Measurements from ENCODE around the gene ZNF507.

ZNF507 gene

GRCh38 chr19:32339988-32340874, 5.2 kb upstream of the ZNF507 start:
- DNase-seq: peak; percentile 43

GRCh38 chr19:32342695-32343094, 2.7 kb upstream of the ZNF507 start:
- DNase-seq: no peak

GRCh38 chr19:32343550-32344262, 1.7 kb upstream of the ZNF507 start:
- no peak for DNase-seq

- no peak for DNase-seq
Measured at GRCh38 chr19:32346901-32347300, 1.5 kb downstream of the ZNF507 start.

GRCh38 chr19:32347573-32347972, 2.2 kb downstream of the ZNF507 start:
- no peak for DNase-seq

- DNase-seq: no peak
Measured at GRCh38 chr19:32349051-32349450, 3.6 kb downstream of the ZNF507 start.

- no peak for DNase-seq
Measured at GRCh38 chr19:32349724-32350470, 4.5 kb downstream of the ZNF507 start.

GRCh38 chr19:32350471-32350865, 5.1 kb downstream of the ZNF507 start:
- no peak for DNase-seq

- no peak for DNase-seq
Measured at GRCh38 chr19:32350987-32351348, 5.6 kb downstream of the ZNF507 start.

- no peak for DNase-seq
Measured at GRCh38 chr19:32352241-32352630, 6.8 kb downstream of the ZNF507 start.

GRCh38 chr19:32354345-32354744, 8.9 kb downstream of the ZNF507 start:
- DNase-seq: no peak

GRCh38 chr19:32355309-32355708, 9.9 kb downstream of the ZNF507 start:
- no peak for DNase-seq

GRCh38 chr19:32357720-32358119, 12.3 kb downstream of the ZNF507 start:
- no peak for DNase-seq

GRCh38 chr19:32358321-32358720, 12.9 kb downstream of the ZNF507 start:
- DNase-seq: no peak

GRCh38 chr19:32359581-32359980, 14.2 kb downstream of the ZNF507 start:
- no peak for DNase-seq

- no peak for DNase-seq
Measured at GRCh38 chr19:32361574-32362317, 16.3 kb downstream of the ZNF507 start.

- no peak for DNase-seq
Measured at GRCh38 chr19:32362318-32362691, 16.9 kb downstream of the ZNF507 start.

GRCh38 chr19:32363175-32363574, 17.8 kb downstream of the ZNF507 start:
- no peak for DNase-seq

- no peak for DNase-seq
Measured at GRCh38 chr19:32363632-32364031, 18.2 kb downstream of the ZNF507 start.

GRCh38 chr19:32364040-32364439, 18.6 kb downstream of the ZNF507 start:
- DNase-seq: no peak

- no peak for DNase-seq
Measured at GRCh38 chr19:32367063-32367462, 21.7 kb downstream of the ZNF507 start.

- DNase-seq: no peak
Measured at GRCh38 chr19:32367948-32368536, 22.6 kb downstream of the ZNF507 start.

GRCh38 chr19:32368787-32369186, 23.4 kb downstream of the ZNF507 start:
- no peak for DNase-seq
